ENCODE data around the gene NTM.

Gene NTM

DNA sequence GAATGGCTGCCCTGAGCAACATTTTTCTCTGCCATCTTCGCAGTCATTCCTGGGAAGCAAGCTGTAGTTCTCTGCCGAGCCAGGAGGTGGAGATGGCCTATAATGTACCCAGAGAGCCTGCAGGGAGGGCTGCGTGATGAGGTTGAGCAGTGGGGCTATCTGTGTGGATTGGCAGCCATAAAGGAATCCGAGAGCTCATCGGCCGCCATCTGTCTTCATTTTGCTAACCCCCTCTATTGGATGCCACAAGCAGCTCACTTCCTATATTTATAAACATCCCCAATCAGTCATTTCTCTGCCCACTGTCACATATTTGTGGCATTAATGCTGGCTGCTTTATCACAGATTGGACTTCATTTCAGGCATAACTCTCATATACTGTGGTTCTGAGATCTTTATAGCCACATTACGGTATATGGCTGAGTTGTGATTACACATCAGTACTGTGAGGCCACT is 209.5 kb downstream of the NTM start:
- Histone ChIP-seq H3K9me3 (ENCODE audit: control insufficient read depth, insufficient read depth, low read depth, low read length) (no peaks in the 10 kb centered on the region), H3K36me3 (ENCODE audit: control insufficient read depth in 2 of 2, insufficient read depth in 1 of 2, low read length in 2 of 2) (no peaks in the 10 kb centered on the region), H3K27ac (ENCODE audit: extremely low read depth, low read depth, low read length) (no peak overlapping the region), H3K4me1 (ENCODE audit: control insufficient read depth, insufficient read depth, low read length) (no peaks in the 10 kb centered on the region), H3K4me3 (ENCODE audit: low read depth, low read length) (no peak overlapping the region)
- POLR2A ChIA-PET = no interaction called here
- TF ChIP-seq ZNF660 (tag by site-specific recombination; IDR thresholded peaks at IDR 0.05) (no peak), ZNF292 (tag by site-specific recombination; IDR thresholded peaks at IDR 0.05; ENCODE audit: borderline replicate concordance, low read depth) (no peak), SETDB1 (IDR thresholded peaks at IDR 0.05; ENCODE audit: insufficient read length, low read length) (peak; percentile 21), ZBTB17 (tag by site-specific recombination; IDR thresholded peaks at IDR 0.05) (0 out of 2 replicates have a peak, but pooled peaks have one; percentile 15), ZNF157 (tag by site-specific recombination; IDR thresholded peaks at IDR 0.05) (no peak), SCRT2 (tag by site-specific recombination; IDR thresholded peaks at IDR 0.05) (no peak)
- TF ChIP-seq, protein P1, sequence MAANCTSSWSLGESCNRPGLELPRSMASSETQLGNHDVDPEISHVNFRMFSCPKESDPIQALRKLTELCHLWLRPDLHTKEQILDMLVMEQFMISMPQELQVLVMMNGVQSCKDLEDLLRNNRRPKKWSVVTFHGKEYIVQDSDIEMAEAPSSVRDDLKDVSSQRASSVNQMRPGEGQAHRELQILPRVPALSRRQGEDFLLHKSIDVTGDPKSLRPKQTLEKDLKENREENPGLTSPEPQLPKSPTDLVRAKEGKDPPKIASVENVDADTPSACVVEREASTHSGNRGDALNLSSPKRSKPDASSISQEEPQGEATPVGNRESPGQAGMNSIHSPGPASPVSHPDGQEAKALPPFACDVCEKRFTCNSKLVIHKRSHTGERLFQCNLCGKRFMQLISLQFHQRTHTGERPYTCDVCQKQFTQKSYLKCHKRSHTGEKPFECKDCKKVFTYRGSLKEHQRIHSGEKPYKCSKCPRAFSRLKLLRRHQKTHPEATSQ (tag by site-specific recombination; IDR thresholded peaks at IDR 0.05) = no peak
- TF ChIP-seq, protein P2, sequence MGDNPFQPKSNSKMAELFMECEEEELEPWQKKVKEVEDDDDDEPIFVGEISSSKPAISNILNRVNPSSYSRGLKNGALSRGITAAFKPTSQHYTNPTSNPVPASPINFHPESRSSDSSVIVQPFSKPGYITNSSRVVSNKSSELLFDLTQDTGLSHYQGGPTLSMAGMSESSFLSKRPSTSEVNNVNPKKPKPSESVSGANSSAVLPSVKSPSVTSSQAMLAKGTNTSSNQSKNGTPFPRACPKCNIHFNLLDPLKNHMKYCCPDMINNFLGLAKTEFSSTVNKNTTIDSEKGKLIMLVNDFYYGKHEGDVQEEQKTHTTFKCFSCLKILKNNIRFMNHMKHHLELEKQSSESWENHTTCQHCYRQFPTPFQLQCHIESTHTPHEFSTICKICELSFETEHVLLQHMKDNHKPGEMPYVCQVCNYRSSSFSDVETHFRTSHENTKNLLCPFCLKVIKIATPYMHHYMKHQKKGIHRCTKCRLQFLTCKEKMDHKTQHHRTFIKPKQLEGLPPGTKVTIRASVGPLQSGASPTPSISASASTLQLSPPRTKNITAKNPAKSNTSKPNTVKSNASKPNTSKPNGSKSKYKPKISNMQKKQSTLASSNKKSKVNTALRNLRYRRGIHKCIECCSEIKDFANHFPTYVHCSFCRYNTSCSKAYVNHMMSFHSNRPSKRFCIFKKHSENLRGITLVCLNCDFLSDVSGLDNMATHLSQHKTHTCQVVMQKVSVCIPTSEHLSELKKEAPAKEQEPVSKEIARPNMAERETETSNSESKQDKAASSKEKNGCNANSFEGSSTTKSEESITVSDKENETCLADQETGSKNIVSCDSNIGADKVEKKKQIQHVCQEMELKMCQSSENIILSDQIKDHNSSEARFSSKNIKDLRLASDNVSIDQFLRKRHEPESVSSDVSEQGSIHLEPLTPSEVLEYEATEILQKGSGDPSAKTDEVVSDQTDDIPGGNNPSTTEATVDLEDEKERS (tag by site-specific recombination; IDR thresholded peaks at IDR 0.05) = no peak
- CTCF ChIA-PET = interaction anchor here (0.6 to 3.6 kb wide), 18 partner anchors 10 to 1470 kb away, joined by 3 to 42 read pairs (median 3); no protein-coding TSS in a partner anchor

DNA sequence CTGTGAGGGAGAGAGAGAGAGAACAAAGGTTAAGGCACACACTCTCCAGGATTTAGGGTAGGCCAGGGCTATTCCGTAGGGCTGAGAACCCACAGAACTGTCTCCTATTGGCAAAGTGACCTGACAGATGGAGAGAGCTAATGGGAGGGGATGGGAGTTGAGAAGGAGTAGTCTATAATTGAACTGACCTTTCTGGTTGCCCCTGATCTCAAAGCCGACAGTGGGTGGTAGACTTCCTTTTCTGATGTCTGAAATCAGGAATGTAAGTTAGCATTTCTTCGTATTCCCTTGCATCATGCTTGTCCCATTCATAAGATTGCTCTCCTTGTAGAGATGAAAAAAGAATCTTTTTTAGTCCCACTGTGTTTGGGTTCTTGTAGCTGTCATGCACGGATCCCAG is 210.1 kb downstream of the NTM start:
- H3K36me3 ChIP-seq (ENCODE audit: control insufficient read depth in 2 of 2, insufficient read depth in 1 of 2, low read length in 2 of 2) = no peaks in the 10 kb centered on the region
- H3K4me3 ChIP-seq (ENCODE audit: low read depth, low read length) = no peak overlapping the region
- TF ChIP-seq, protein P3, sequence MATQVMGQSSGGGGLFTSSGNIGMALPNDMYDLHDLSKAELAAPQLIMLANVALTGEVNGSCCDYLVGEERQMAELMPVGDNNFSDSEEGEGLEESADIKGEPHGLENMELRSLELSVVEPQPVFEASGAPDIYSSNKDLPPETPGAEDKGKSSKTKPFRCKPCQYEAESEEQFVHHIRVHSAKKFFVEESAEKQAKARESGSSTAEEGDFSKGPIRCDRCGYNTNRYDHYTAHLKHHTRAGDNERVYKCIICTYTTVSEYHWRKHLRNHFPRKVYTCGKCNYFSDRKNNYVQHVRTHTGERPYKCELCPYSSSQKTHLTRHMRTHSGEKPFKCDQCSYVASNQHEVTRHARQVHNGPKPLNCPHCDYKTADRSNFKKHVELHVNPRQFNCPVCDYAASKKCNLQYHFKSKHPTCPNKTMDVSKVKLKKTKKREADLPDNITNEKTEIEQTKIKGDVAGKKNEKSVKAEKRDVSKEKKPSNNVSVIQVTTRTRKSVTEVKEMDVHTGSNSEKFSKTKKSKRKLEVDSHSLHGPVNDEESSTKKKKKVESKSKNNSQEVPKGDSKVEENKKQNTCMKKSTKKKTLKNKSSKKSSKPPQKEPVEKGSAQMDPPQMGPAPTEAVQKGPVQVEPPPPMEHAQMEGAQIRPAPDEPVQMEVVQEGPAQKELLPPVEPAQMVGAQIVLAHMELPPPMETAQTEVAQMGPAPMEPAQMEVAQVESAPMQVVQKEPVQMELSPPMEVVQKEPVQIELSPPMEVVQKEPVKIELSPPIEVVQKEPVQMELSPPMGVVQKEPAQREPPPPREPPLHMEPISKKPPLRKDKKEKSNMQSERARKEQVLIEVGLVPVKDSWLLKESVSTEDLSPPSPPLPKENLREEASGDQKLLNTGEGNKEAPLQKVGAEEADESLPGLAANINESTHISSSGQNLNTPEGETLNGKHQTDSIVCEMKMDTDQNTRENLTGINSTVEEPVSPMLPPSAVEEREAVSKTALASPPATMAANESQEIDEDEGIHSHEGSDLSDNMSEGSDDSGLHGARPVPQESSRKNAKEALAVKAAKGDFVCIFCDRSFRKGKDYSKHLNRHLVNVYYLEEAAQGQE (tag by site-specific recombination; IDR thresholded peaks at IDR 0.05) = no peak
- no peak overlapping the region for H3K27ac ChIP-seq (ENCODE audit: extremely low read depth, low read depth, low read length)
- ChIA-PET CTCF (interaction anchor here (0.6 to 3.6 kb wide), 17 partner anchors 9 to 1469 kb away, joined by 3 to 42 read pairs (median 4); no protein-coding TSS in a partner anchor), POLR2A (no interaction called here)
- H3K9me3 ChIP-seq (ENCODE audit: control insufficient read depth, insufficient read depth, low read depth, low read length) = no peaks in the 10 kb centered on the region
- no peaks in the 10 kb centered on the region for H3K4me1 ChIP-seq (ENCODE audit: control insufficient read depth, insufficient read depth, low read length)

DNA sequence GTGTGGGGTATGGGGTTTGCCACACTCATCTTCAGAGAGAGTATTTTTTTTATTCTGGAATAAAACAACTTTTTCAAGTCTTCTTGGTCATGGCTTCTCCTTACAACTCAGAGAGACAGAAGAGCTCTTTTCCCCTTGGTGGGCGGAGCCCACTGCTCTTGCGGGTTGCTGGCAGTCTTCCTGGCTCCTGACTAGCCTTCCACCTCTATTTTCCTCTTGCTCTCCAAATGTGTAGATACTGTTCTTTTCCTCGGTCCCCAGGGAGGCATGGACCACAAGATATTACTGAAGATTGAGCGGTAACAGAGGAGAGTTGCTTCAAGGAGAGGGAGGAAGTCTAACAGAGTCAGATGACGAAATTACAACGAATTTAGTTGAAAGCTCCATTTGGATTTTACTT is 210.6 kb downstream of the NTM start:
- POLR2A ChIA-PET = no interaction called here
- CTCF ChIA-PET = interaction anchor here (0.6 to 3.6 kb wide), 6 partner anchors 8 to 94 kb away, joined by 3 to 42 read pairs (median 8); no protein-coding TSS in a partner anchor
- H3K9me3 ChIP-seq (ENCODE audit: control insufficient read depth, insufficient read depth, low read depth, low read length) = no peaks in the 10 kb centered on the region

More for the DNA sequence above, 210.6 kb downstream of the NTM start:
- TF ChIP-seq MYNN (tag by site-specific recombination; IDR thresholded peaks at IDR 0.05; ENCODE audit: borderline replicate concordance) = no peak
- no peak for TF ChIP-seq TCF7L2 (IDR thresholded peaks at IDR 0.05; ENCODE audit: borderline replicate concordance, low read depth, low read length)
- TF ChIP-seq FEZF1 (tag by site-specific recombination; IDR thresholded peaks at IDR 0.05) = no peak
- no peak for TF ChIP-seq ZNF174 (tag by site-specific recombination; IDR thresholded peaks at IDR 0.05)
- TF ChIP-seq BCL11B (tag by site-specific recombination; IDR thresholded peaks at IDR 0.05; ENCODE audit: low read depth) = no peak
- no peak for TF ChIP-seq ZNF555 (tag by site-specific recombination; conservative IDR thresholded peaks at IDR 0.05)
- no peak for TF ChIP-seq ZNF658 (tag by site-specific recombination; IDR thresholded peaks at IDR 0.05)
- no peak for TF ChIP-seq ZNF585B (tag by site-specific recombination; IDR thresholded peaks at IDR 0.05)
- no peak for TF ChIP-seq ZEB2 (tag by site-specific recombination; IDR thresholded peaks at IDR 0.05)
- TF ChIP-seq ZNF169 (tag by site-specific recombination; IDR thresholded peaks at IDR 0.05) = no peak
- TF ChIP-seq, protein P4, sequence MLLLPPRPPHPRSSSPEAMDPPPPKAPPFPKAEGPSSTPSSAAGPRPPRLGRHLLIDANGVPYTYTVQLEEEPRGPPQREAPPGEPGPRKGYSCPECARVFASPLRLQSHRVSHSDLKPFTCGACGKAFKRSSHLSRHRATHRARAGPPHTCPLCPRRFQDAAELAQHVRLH (tag by site-specific recombination; IDR thresholded peaks at IDR 0.05) = no peak
- no peak for TF ChIP-seq ZBTB8A (tag by site-specific recombination; IDR thresholded peaks at IDR 0.05)
- H3K36me3 ChIP-seq (ENCODE audit: control insufficient read depth in 2 of 2, insufficient read depth in 1 of 2, low read length in 2 of 2) = no peaks in the 10 kb centered on the region
- H3K27ac ChIP-seq (ENCODE audit: extremely low read depth, low read depth, low read length) = no peak overlapping the region
- H3K4me3 ChIP-seq (ENCODE audit: low read depth, low read length) = no peak overlapping the region
- H3K4me1 ChIP-seq (ENCODE audit: control insufficient read depth, insufficient read depth, low read length) = no peaks in the 10 kb centered on the region

All from HEK293 (cell line).